ENCODE measurements around the gene OGFR.

The OGFR gene

GRCh38 chr20:62838128-62838891 is 33.7 kb downstream of the OGFR start:
- no peak for TF ChIP-seq CTCF (IDR thresholded peaks at IDR 0.05; ENCODE audit: control insufficient read depth, insufficient read depth, low read depth, low read length, missing control alignments)
- no peak for DNase-seq (ENCODE audit: low read depth)
- H3K4me3 ChIP-seq (ENCODE audit: control insufficient read depth, low read depth, low read length) = no peak overlapping the region

GRCh38 chr20:62839261-62839660 is 34.6 kb downstream of the OGFR start:
- no peak for DNase-seq (ENCODE audit: low read depth)
- no peak for TF ChIP-seq CTCF (IDR thresholded peaks at IDR 0.05; ENCODE audit: control insufficient read depth, insufficient read depth, low read depth, low read length, missing control alignments)

GRCh38 chr20:62839816-62840215 is 35.2 kb downstream of the OGFR start:
- DNase-seq (ENCODE audit: low read depth) = no peak
- TF ChIP-seq CTCF (IDR thresholded peaks at IDR 0.05; ENCODE audit: control insufficient read depth, insufficient read depth, low read depth, low read length, missing control alignments) = no peak
- no peak overlapping the region for H3K4me3 ChIP-seq (ENCODE audit: control insufficient read depth, low read depth, low read length)

More at GRCh38 chr20:62839261-62839660, 34.6 kb downstream of the OGFR start:
- no peak overlapping the region for H3K4me3 ChIP-seq (ENCODE audit: control insufficient read depth, low read depth, low read length)

- no peak for DNase-seq (ENCODE audit: low read depth)
- no peak overlapping the region for H3K4me3 ChIP-seq (ENCODE audit: control insufficient read depth, low read depth, low read length)
- TF ChIP-seq CTCF (IDR thresholded peaks at IDR 0.05; ENCODE audit: control insufficient read depth, insufficient read depth, low read depth, low read length, missing control alignments) = no peak
Observed at GRCh38 chr20:62840244-62841197, 35.9 kb downstream of the OGFR start.

- no peak for DNase-seq (ENCODE audit: low read depth)
- no peak for TF ChIP-seq CTCF (IDR thresholded peaks at IDR 0.05; ENCODE audit: control insufficient read depth, insufficient read depth, low read depth, low read length, missing control alignments)
- H3K4me3 ChIP-seq (ENCODE audit: control insufficient read depth, low read depth, low read length) = no peak overlapping the region
Observed at GRCh38 chr20:62841705-62842212, 37.1 kb downstream of the OGFR start.

GRCh38 chr20:62843656-62844055 is 39.0 kb downstream of the OGFR start:
- DNase-seq (ENCODE audit: low read depth) = no peak
- no peak overlapping the region for H3K4me3 ChIP-seq (ENCODE audit: control insufficient read depth, low read depth, low read length)
- TF ChIP-seq CTCF (IDR thresholded peaks at IDR 0.05; ENCODE audit: control insufficient read depth, insufficient read depth, low read depth, low read length, missing control alignments) = no peak

Data from AG09309 (cell line).